ENCODE data around the gene HSPB7.
"Not testable (repeated sequence)": the region's sequence is repeated elsewhere in the genome, so short reads cannot be mapped to it uniquely, and the experiment has no call there.

Gene HSPB7

DNA sequence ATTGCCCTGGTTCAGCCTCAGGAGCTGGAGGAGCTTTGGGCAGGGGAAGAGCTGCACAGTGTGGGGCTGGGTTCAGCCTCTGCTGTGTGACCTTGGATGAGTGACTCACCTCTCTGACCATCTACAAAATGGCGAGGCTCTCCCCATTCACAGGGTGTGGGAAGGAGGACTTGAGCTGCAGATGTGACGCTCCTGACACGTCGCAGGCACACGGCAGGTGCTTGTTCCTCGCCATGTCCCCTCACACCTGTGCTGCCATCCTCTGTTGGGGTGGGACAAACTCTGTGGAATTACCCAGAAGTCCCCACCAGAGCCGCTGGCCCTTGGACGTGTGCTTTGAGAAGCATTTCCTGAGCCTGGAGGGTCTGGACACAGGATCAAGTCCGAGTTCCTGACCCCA, 3.0 kb upstream of the HSPB7 start:
- DNase-seq, result not testable (repeated sequence)

DNA sequence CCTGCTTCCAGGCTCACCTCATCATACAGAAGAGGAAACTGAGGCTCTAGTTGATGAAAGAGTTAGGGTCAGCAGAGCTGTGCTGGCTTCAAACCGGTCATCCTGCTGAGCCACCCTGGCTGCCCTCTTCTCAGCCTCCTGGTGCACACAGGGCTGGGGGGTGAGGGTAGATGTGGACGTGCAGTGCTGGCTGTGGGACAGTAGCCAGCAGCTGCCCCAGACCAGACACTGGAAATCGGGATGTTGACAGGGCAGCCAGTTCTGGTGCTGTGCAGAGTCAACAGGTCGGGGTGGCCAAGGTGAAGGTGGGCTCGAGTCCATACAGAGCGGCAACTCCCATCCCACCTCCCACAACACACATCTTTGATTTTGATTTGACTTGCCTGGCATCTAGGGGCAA, 2.5 kb upstream of the HSPB7 start:
- no peak for DNase-seq

DNA sequence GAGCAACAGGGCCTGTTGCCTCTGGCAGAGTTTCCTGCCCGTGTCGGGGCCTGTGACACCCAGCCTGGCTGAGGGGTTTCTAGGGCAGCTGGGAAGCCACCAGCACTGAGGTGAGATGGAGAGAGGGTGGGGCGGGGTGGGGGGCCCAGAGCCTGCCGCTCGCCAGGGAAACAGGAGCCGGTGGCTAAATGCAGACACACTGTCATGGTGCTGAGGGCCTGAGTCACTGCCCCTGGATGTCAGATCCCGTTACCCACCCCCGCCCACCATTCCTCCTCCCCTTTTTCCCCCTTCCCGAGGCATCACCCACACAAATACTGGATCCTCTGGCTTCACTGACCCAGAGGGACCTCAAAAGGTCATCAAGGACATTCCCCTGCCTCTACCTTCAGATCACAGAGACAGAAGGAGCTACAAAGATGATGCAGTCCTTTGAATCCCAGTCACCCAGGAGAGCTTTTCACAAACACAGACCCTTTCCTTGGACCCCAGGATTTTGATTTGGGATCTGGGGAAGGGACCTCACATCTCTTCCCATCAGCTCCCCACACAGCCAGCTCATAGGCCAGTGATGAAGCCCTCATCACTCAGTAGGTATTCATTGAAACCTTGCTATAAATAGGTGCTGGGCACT, 1.9 kb upstream of the HSPB7 start:
- no peak for DNase-seq

DNA sequence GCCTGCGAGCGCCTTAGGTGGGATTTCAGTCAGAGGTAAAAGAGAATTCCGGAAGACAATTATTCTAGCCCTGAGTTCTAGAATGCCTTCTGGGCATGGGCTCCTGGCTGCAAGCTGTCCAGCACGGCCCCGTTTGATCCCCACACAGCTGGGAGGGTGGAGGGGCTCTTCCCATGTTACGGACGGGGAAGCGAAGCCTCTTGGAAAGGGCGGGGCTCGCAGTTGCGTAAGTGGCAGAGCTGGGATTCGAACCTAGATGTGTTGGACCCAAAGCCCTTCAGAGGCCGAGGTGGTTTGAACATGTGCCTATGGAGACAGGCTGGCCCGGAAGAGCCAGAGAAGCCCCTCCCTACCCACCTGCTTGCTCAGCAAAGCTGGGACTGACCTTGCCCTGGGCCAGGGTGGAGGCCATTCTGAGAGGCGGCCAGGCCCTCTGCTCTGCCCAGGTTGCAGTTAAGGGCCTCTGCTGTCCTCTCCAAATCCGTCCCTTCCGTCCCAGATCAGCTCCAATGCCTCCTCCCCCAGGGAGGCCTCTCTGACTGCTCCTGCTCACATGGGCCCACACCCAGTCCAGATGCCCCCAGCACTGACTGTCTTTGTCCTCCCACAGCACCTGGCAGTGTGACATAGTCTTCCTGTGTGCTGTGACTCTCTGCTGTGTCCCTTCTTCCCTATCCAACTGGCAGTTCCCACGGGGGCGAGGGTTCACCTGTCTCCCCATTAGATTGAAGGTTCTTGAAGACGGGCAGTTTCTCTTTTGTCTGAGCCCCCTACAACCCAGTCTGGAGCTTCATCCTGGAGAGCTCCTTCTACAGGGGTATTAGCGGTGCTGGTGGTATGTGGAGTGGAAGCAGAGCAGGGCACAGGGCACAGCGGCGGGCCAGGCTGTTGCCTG, 1.2 kb upstream of the HSPB7 start:
- no peak for DNase-seq

DNA sequence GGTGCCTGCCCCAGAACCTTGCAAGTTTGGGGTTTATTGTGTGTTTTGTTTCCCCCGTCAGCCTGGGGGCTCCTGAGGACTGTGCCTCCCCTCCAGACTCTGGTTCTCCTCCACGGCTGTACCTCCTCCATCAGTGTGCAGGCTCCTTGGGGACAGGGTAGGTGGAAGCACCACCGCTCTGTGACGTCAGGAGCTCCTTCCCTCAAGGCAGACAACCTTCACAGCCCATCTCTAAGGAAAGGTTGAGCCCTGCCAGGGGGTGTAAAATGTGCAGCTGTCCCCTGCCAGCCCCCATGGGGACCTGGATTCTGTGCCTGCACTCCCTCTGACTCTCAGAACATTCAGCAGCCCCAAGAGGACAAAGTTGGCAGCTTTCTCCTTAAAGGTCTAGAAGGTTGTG, 465 bp upstream of the HSPB7 start:
- DNase-seq, result no peak

DNA sequence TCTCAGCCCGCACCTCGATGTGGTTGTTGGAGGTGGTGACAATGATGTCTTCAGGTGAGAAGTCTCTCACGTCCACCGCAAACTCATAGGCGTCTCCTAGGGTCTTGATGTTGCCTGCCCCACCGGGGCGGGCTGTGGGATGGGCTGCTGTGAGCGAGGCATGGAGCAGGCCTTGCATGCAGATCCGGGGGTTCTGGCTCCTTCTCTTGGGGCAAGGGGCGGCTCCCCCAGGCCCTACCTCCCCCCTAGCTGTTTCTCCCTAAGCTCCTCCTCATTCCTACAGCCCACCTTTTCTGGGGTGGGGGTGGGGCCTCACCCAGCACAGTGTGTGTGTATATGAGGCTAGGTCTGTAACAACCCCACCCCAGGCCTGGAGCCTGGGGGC, 775 bp downstream of the HSPB7 start:
- DNase-seq, result no peak

DNA sequence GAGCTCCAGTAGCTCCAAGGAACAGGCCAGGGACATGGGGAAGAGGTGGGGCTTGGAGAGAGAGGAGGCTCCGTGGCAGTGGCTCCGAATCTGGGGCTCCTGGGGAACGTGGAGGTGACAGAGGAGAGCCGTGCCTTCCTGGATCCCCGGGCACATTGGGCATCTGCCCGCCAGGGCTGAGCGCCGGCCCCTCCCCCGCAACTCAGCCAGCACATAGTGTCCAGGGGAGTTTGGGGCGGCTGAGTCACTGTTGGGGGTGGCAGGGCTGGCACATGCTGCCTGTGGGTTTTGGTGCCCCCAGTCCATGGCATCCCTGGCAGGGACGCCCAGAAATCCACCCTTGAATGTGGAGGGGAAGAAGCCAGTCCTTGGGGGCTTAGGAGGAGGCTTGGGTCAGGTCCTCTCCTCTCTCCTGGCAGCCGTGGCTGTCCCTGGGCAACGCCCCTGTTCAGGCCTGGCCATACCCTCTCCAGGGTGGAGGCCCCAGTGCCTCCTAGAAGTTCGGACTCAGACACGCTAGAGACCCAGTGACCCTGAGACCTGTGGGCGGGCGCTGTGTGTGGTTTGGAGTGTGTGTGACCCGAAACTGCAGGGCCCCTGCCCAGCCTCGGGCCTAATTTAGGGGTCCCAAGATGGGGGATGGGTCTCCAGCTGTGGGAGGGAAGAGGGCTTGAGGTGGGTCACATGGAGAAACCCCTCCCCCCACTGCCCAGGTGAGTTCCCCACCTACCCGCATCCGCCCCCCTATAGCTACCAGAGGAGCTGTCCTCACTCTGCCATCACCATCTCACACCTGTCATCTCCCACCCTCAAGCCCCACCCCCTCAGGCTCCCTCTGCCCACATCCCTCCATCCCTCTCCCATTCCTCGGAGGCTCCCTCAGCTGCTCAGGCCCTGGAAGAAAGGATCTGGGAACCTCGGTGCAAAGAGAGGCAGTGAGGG, 1.6 kb downstream of the HSPB7 start:
- DNase-seq, result no peak

DNA sequence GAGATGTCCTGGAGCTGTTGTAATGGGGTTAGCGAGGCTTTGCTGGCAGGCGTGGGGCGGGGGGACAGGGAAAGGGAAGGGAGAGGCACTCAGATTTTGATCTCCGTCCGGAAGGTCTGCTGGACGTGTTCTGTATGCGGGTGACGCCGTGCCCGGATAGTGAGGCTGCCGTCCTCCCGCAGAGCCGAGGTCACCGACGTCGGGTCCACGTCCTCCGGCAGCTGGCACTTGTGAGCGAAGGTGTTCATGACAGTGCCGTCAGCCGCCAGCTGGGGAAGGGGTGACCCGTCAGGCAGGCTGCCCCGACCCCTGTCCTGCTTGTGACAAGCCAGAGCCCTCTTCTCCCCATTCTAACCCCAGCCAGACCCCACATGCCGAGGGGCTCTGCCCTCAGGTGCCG, 2.4 kb downstream of the HSPB7 start:
- DNase-seq, result no peak

DNA sequence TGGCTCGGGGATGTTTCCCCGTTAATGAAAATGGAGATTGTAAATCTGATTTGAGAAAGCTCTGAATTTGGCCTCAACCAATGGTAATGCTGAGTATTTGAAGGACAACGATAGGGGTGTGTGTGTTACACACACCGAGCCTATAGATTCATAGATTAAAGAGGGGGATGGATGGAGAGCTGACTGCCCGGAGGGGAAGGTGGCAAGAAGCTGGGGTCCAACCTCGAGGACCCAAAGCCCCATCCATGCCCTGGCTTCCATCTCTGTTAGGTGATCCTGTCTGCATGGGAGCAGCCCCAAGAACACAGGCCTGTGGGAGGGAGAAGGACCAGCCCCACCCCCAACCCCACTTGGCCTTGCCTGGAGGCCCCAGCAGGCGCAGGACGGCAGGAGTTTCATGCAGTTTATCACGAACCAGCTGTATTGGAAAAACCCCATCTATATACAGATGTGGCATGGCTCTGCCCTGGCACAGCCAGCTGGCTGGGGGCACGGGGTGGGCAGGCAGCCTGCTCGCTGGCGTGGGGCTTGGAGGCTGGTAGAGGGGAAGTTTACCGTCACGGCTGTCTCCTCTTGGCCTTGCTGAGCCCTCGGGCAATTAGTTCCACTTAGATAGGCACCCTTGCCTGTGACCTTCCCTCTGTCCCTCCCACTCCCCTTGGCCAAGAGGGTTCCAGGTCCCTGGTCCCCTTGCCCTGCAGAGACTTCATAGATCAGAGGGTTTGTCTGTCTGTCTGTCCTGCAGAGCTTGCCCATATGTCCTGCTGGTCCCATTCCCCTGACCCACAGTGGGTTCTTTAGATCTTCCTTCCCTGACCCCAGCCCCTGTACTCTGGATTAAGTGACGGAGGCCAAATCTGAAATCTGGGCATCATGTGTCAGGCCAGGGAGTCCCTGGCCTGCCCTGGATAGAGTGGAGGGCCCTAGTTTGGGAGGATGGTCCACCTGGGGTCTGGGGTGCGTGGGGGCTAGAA, 3.0 kb downstream of the HSPB7 start:
- no peak for DNase-seq

DNA sequence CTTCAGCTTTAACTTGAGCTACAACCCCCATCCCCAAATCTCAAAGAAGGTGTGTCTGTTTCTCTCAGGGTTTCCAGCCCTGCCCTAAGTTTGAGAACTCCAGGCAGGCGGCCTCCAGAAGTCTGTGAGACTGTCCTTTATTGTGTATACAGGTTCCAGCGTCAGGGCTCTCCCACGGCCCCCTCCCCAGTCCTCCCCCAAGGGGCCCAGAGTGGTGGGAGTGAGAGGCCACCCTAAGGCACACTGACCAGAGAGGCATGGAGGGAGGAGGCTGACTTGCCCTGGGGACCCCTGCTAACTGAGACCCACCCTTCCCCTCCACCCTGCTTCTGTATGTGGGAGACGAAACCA, 4.0 kb downstream of the HSPB7 start:
- no peak for DNase-seq

DNA sequence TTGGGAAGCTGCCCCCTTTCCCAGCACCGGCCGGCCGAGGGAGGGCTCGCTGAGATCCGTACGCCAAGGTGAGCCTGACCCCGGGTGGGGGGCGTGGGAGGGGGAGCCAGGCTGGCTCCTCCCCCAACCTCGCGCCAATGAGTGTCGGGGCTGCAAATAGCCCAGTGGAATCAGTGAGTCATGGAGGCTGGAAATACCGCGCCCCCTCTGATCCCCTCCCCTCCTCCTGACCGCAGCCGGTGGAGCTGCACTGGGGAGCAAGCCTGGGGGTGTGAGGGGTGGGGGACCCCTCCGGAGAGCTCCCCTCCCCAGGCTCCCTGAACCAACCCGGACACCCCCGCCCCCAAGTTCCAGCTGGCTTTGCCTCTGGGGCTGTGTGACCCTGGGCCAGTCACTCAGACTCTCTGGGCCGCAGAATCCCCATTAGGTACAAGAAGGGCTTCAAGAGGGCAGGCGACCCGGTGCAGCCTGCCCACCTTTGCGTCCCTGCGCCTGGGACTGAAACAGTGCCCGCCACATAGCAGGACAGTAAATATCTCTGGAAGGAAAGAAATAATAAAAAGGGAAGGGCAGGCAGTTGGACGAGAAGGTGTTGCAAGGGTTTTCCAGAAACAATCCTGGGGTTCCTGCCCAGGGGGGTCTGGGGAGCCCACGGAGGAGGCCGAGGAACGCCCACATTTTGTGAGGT, 4.5 kb downstream of the HSPB7 start:
- peak; percentile 65 for DNase-seq

DNA sequence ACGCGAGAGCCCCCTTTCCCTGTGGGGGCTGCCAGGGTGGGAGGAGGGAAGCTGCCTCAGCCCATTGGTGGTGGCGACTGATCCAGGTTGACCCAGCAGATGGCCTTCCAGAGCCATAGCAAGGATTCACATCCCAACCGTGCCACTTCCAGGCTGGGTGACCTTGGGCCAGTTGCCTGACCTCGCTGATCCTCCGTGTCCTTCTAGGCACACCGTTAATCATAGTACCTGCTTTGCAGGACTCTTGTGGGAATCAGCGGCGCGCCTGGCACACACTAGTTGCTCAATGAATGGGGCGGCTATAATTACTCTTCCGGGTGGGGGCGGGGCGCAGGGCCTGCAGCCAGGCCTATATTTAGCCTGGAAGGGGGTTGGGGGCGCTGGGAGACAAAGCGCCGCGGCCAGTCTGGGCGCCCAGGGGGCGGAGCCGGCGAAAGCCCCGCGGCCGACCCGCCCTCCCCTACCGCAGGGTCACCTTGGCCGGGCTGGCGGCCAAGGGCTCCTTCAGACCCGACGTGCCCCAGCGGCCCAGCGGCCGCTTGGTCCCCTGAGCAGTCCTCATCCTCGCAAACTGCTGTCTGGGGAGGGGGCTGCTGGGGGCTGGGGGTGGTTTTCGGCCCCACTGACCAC, 5.1 kb downstream of the HSPB7 start:
- peak; percentile 51 for DNase-seq

DNA sequence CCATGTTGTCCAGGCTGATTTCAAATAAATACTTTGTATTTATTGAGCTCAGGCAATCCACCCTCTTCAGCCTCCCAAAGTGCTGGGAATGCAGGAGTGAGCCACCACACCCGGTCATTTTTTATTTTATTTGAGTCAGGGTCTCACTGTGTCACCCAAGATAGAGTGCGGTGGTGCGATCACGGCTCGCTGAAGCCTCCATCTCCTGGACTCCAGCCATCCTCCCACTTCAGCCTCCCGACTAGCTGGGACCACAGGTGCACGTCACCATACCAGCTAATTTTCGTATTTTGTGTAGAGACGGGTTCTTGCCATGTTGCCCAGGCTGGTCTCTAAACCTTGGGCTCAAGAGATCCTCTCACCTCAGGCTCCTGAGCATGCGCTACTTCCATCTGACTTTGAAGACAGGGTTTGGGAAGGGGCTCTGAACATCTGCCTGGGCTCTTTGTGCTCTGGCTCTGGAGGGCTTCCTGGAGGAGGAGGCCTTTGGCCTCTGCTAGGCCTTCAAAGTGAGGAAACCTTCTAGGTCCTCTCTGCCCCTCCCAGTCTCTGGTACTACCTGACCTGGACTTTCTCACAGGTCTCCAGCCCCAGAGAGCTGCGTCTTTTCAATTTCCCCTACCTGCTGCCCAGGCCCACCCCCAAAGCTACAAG, 5.8 kb downstream of the HSPB7 start:
- DNase-seq, result no peak

DNA sequence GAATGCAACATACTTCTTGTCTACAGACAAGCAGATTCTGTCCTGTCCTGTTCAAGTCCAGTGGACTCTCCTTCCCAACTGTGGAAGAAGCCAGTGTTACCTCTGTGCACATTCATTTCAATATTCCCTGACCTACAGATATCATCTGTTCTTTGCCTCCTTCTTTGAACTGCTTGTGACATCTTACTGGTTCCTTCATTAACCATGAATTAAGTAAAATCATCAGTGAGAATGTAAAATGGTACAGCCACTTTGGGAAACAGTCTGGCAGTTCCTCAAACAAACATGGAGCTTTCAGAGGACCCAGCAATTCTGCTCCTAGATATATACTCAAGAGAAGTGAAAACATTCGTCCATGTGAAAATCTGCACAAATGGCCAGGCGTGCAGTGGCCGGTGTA, 7.0 kb downstream of the HSPB7 start:
- no peak for DNase-seq

DNA sequence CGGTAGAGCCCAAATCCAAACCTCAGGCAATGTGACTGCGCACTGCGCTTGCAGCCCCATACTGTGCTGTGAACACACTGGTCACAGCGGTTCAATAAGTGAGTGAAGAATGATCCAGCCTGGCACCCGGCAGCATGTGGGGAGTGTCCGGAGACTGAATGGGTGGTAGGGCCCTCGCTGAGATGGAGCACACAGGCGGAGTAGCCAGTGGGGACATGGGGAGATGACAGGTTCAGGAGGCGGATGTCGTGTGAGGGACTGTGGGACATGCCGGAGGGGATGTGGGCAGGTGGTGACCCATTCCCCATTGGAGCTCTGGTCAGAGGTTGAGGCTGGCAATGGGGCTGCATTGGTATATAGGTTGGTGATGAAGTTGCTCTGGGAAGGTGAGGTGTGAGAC, 8.2 kb downstream of the HSPB7 start:
- no peak for DNase-seq

DNA sequence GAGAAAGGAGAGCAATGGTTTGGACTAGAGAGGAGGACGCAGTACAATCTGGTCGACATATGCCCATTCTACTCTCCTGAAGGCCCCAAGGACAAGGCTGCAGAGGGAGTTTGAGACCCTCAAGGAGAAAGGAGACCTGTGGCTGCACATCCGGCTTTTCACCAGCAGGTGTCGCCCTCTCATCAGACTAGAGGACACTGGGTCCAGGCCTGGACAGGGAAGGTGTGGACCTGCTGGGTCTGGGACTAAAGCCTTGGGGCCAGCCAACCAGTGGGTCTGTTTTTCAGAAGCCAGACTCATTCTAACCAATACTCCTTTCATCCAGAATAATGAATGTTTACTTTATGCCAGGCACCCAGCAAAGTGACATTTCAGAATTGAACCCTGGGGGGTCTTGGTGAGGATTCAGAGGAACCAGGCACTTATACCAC, 8.8 kb downstream of the HSPB7 start:
- DNase-seq, result peak; percentile 73

DNA sequence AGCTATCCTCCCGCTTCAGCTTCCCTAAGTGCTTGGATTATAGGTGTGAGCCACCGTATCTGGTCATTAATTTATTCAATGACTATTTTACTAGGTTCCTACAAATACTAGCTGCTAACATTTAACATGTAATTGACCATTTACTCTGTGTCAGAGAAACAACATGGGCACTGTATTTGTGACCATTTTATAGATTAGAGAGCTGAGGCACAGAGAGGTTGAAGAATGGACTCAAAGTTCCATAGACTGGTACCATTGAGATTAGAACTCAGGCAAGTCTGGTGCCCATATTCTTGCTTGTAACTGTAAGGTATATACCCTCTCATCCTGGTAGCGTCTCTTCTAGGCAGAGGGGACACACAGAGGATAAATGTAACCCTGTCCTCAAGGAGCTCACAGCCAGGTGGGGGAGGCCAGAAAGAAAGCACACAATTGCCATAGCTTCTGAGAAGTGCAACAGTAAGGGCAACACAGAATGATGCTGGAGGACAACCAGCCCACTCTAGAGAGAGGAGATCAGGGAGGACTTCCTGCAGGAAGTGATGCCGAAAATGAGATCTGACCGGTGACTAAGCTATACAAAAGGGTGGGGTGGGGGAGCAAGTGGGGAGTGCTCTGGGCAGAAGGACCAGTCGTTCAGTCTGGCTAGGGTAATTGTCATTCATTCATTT, 10.0 kb downstream of the HSPB7 start:
- no peak for DNase-seq

DNA sequence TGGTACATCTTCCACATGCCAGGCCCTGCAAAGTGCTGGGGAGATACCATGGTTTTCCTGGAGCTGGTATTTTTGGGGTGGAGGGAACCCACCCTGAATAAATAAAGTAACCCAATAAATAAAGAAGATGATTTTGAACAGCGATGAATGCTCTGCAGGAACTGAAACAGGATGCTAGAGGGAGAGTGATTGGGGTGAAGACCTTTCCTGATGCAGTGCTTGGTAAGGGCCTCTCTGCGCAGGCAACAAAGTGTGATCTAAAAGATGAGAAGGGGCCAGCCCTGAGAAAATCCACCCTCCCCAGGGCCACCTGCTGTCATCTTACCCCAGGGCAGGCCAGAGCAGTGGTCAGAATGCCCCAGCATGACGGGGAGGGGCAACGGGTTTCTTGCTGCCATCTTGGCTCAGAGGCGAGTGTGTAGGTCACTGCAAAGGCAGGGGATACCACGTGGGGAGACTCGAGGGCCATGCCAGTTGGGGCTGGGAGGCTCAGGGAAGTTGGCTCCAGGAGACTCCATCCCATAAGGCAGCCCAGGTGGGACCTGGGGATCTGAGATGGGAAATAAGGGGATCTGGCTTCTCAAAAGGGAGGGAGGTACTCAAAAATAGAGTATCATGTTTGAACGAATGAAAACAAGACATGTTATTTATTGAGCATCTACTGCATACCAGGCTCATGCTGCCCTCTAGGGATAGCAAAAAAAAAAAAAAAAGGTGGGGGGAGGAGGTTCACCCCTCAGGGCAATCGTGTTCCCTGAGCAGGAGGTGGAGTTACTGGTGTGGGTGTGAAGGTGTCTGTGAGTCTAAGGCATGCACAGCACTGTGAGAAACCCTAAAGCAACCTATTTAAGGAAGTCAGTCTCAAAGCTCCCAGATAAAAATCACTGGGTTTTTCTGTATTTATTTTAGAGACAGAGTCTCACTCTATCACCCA, 11.0 kb downstream of the HSPB7 start:
- no peak for DNase-seq

DNA sequence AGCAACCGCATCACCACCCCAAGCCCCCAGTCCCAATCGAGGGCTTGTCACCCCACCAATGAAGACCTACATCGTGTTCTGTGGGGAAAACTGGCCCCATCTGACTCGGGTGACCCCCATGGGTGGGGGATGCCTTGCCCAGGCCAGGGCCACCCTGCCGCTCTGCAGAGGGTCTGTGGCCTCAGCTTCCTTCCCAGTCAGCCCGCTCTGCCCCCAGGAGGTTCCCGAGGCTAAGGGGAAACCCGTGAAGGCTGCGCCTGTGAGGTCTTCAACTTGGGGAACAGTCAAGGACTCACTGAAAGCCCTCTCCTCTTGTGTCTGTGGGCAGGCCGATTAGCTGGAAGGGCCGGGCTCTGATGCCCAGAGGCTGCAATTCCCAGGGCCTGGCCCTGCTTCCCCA, 11.8 kb downstream of the HSPB7 start:
- DNase-seq, result no peak

All from stimulated activated CD4-positive, alpha-beta T cell treated with anti-CD3 and anti-CD28 coated beads, Interleukin-4, amount 100 ng/mL, for 1 hour (primary cell).